HepG2 (cell line): ENCODE measurements around the gene FOXL3. TPM values are rescaled to one million over a fixed set of nuclear protein-coding genes. Genes with fewer than 3 reads are reported as not detected.

Experiments used
- AHDC1 ChIP-seq: sonication (generic); formaldehyde crosslinking; IDR thresholded peaks from 2 replicates; pipeline ENCODE4 v1.5.1; 2020; ENCODE audit warnings: mild to moderate bottlenecking, missing genetic modification reagents, borderline replicate concordance
- AKAP8 ChIP-seq: sonication (generic); formaldehyde crosslinking; IDR thresholded peaks from 2 replicates; pipeline ENCODE4 v1.5.1; 2020; ENCODE audit warnings: mild to moderate bottlenecking, missing genetic modification reagents
- ATF4 ChIP-seq, 2 experiments: fragments of 450-650 bp in 1 of 2; sonication (generic) in 1 of 2; formaldehyde crosslinking; IDR thresholded peaks; 2 replicates each; pipeline versions ENCODE4 v1.5.0 to v1.8.0; 2020 to 2022; ENCODE audit warnings: mild to moderate bottlenecking in 1 of 2, missing genetic modification reagents in 1 of 2
- GATA4 ChIP-seq: sonication (generic); IDR thresholded peaks from 2 replicates; pipeline ENCODE4 v1.6.1; 2016; ENCODE audit warnings: antibody characterized with exemption, low read depth, borderline replicate concordance
- HNRNPL ChIP-seq: fragments of 200-400 bp; formaldehyde crosslinking; IDR thresholded peaks from 2 replicates; pipeline ENCODE4 v1.6.1; 2017; ENCODE audit warnings: mild to moderate bottlenecking, low read depth, low read length
- SMYD3 ChIP-seq: sonication (generic); formaldehyde crosslinking; IDR thresholded peaks from 2 replicates; pipeline ENCODE4 v1.8.1; 2023; ENCODE audit warnings: mild to moderate bottlenecking, missing genetic modification reagents
- SSRP1 ChIP-seq: IDR thresholded peaks from 2 replicates; pipeline ENCODE4 v1.6.1; 2016; ENCODE audit warnings: control low read depth
- TOE1 ChIP-seq: sonication (generic); formaldehyde crosslinking; IDR thresholded peaks from 2 replicates; pipeline ENCODE4 v1.4.0; 2020; ENCODE audit warnings: mild to moderate bottlenecking, missing genetic modification reagents
- ZFY ChIP-seq: sonication (generic); formaldehyde crosslinking; IDR thresholded peaks from 2 replicates; pipeline ENCODE4 v1.4.0; 2020; ENCODE audit warnings: missing genetic modification reagents
- ZNF652 ChIP-seq: IDR thresholded peaks from 2 replicates; pipeline ENCODE4 v1.6.1; 2016; ENCODE audit warnings: low read depth, borderline replicate concordance
- ZSCAN9 ChIP-seq: IDR thresholded peaks from 2 replicates; pipeline ENCODE4 v1.6.1; 2016; ENCODE audit warnings: borderline replicate concordance
- polyA plus RNA-seq, 8 experiments: library from polyadenylated mRNA; depleted of rRNA in 3 of 8; stranded (reverse) in 7 of 8; unstranded in 1 of 8; fragments of >200 nt; fragmentation: Illumina TruSeq in 4 of 8; extraction: Trizol in 4 of 8; gene quantifications; 2 replicates each; pipeline versions ENCODE4 v1.2.1 to v1.2.3, GENCODE V29; 2011 to 2016; ENCODE audit warnings: low read depth in 4 of 8, missing spikeins in 1 of 8, mixed read lengths in 1 of 8; ENCODE audit not compliant: insufficient read depth in 1 of 8
- total RNA-seq, 5 experiments: library from RNA; depleted of rRNA; stranded (reverse); fragments of >200 nt; fragmentation: Illumina TruSeq; extraction: Trizol; gene quantifications; 2 replicates each; pipeline ENCODE4 v1.2.3, GENCODE V29; 2016; ENCODE audit warnings: low read depth in 1 of 5

The FOXL3 gene
- total and polyA plus RNA-seq, 2 of the 13 experiments (the other 11 are each of a cell fraction or from before 2014, with no cell fraction given), result not detected

GRCh38 chr7:288671-289101, 1.3 kb upstream of the FOXL3 start (continued):
- no peak for TF ChIP-seq AHDC1 (CRISPR knock-in tag)
- no peak for TF ChIP-seq HNRNPL
- TF ChIP-seq ZFY (CRISPR knock-in tag), result no peak
- no peak for TF ChIP-seq ZSCAN9
- TF ChIP-seq GATA4, result no peak
- no peak for TF ChIP-seq TOE1
- TF ChIP-seq SMYD3 (CRISPR knock-in tag), result no peak
- no peak for TF ChIP-seq ZNF652
- no peak for TF ChIP-seq ATF4 (CRISPR knock-in tag; IDR thresholded peaks at IDR 0.05)
- TF ChIP-seq AKAP8 (CRISPR knock-in tag), result no peak
- TF ChIP-seq SSRP1 (CRISPR knock-in tag), result no peak
